ENCODE data around the gene MYO1A.
A peak's percentile ranks its signal among the peaks of the same experiment; 100 is the strongest.
"Not testable (repeated sequence)": the region's sequence is repeated elsewhere in the genome, so short reads cannot be mapped to it uniquely, and the experiment has no call there.

MYO1A gene

GRCh38 chr12:56989861-56990610, 59.9 kb downstream of the MYO1A start:
- no peak overlapping the region for H3K4me3 ChIP-seq
- no peak for DNase-seq (ENCODE audit: low spot score)
- TF ChIP-seq CTCF (IDR thresholded peaks at IDR 0.05): no peak
- H3K27ac ChIP-seq: no peak overlapping the region

- H3K4me3 ChIP-seq: no peak overlapping the region
Measured at GRCh38 chr12:56988207-56988739, 61.7 kb downstream of the MYO1A start.

GRCh38 chr12:56987551-56988053, 62.3 kb downstream of the MYO1A start:
- peak; percentile 95 for TF ChIP-seq CTCF (IDR thresholded peaks at IDR 0.05)
- no peak overlapping the region for H3K4me3 ChIP-seq
- peak; percentile 82 for DNase-seq (ENCODE audit: low spot score)
- no peak overlapping the region for H3K27ac ChIP-seq

More at GRCh38 chr12:56988207-56988739, 61.7 kb downstream of the MYO1A start:
- TF ChIP-seq CTCF (IDR thresholded peaks at IDR 0.05): no peak
- H3K27ac ChIP-seq: no peak overlapping the region
- peak; percentile 70 for DNase-seq (ENCODE audit: low spot score)

GRCh38 chr12:56987011-56987410, 62.9 kb downstream of the MYO1A start:
- TF ChIP-seq CTCF (IDR thresholded peaks at IDR 0.05): no peak
- no peak overlapping the region for H3K27ac ChIP-seq
- no peak overlapping the region for H3K4me3 ChIP-seq
- peak; percentile 47 for DNase-seq (ENCODE audit: low spot score)

GRCh38 chr12:56985714-56986113, 64.2 kb downstream of the MYO1A start:
- not testable (repeated sequence) for H3K27ac ChIP-seq

GRCh38 chr12:56983386-56983785, 66.5 kb downstream of the MYO1A start:
- no peak for DNase-seq (ENCODE audit: low spot score)
- Histone ChIP-seq H3K4me3 (no peak overlapping the region), H3K27ac (no peak overlapping the region)
- no peak for TF ChIP-seq CTCF (IDR thresholded peaks at IDR 0.05)

More at GRCh38 chr12:56985714-56986113, 64.2 kb downstream of the MYO1A start:
- DNase-seq (ENCODE audit: low spot score): peak; percentile 36
- not testable (repeated sequence) for H3K4me3 ChIP-seq

- DNase-seq (ENCODE audit: low spot score); H3K4me3 ChIP-seq: not testable (repeated sequence)
Measured at GRCh38 chr12:56982578-56983236, 67.2 kb downstream of the MYO1A start.

More at GRCh38 chr12:56982578-56983236, 67.2 kb downstream of the MYO1A start:
- not testable (repeated sequence) for H3K27ac ChIP-seq
